C4-2B (cell line): ENCODE results near the gene SLC25A15.

ENCODE experiments used
- ZFX ChIP-seq: fragments of 450-650 bp; IDR thresholded peaks from 2 replicates; pipeline ENCODE4 v1.6.1; 2017
- TF ChIP-seq, protein P1 (sequence below): fragments of 450-650 bp; conservative IDR thresholded peaks from 2 replicates; pipeline ENCODE4 v1.5.1; 2017; ENCODE audit warnings: mild to moderate bottlenecking

DNA sequence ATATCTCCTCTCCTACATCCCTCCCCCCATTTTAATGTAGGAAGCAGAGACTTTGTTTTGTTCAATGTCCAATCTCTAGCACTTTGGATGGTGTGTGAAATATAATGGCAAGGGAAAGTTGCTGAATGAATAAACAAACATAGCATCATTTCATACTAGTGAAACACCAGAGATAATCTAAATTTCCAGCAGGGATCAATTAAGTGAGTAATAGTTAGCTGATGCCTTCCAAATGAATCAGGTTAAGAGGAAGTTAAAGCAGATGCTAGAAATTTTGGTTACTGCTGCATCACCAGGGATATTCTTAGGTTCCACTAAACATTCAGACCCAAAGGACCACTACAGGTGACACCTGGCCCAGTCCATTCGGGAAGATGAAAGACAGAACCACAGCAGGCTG is 26.6 kb upstream of the SLC25A15 start:
- TF ChIP-seq, protein P1, sequence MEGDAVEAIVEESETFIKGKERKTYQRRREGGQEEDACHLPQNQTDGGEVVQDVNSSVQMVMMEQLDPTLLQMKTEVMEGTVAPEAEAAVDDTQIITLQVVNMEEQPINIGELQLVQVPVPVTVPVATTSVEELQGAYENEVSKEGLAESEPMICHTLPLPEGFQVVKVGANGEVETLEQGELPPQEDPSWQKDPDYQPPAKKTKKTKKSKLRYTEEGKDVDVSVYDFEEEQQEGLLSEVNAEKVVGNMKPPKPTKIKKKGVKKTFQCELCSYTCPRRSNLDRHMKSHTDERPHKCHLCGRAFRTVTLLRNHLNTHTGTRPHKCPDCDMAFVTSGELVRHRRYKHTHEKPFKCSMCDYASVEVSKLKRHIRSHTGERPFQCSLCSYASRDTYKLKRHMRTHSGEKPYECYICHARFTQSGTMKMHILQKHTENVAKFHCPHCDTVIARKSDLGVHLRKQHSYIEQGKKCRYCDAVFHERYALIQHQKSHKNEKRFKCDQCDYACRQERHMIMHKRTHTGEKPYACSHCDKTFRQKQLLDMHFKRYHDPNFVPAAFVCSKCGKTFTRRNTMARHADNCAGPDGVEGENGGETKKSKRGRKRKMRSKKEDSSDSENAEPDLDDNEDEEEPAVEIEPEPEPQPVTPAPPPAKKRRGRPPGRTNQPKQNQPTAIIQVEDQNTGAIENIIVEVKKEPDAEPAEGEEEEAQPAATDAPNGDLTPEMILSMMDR = no peak
- no peak for TF ChIP-seq ZFX
